GM19035 (cell line): ENCODE measurements around the gene ATP13A1.
"Not testable (repeated sequence)": the region's sequence is repeated elsewhere in the genome, so short reads cannot be mapped to it uniquely, and the experiment has no call there.

Experiments used
- ATAC-seq: cut with Tn5 transposase; IDR thresholded peaks from one replicate; pipeline ENCODE4 v1.9.1; 2021; ENCODE audit not compliant: unreplicated experiment

The ATP13A1 gene

GRCh38 chr19:19626516-19627472 is 36.7 kb downstream of the ATP13A1 start:
- no peak for ATAC-seq

- no peak for ATAC-seq
Measured at GRCh38 chr19:19624032-19624570, 39.4 kb downstream of the ATP13A1 start.

GRCh38 chr19:19623383-19623782 is 40.1 kb downstream of the ATP13A1 start:
- ATAC-seq, result no peak

GRCh38 chr19:19619849-19620210 is 43.6 kb downstream of the ATP13A1 start:
- no peak for ATAC-seq

- no peak for ATAC-seq
Measured at GRCh38 chr19:19619181-19619848, 44.2 kb downstream of the ATP13A1 start.

- peak; percentile 95 for ATAC-seq
Measured at GRCh38 chr19:19618219-19619051, 45.0 kb downstream of the ATP13A1 start, which contains the start of gene PBX4. Gene PBX4 (minus strand): TSS chr19:19618687. CDS start chr19:19618629, 58 bp downstream.

- ATAC-seq, result no peak
Measured at GRCh38 chr19:19615086-19615485, 48.4 kb downstream of the ATP13A1 start.

- no peak for ATAC-seq
Measured at GRCh38 chr19:19613506-19613905, 50.0 kb downstream of the ATP13A1 start.

- ATAC-seq, result no peak
Measured at GRCh38 chr19:19610376-19611202, 52.9 kb downstream of the ATP13A1 start.

GRCh38 chr19:19606686-19607085 is 56.8 kb downstream of the ATP13A1 start:
- ATAC-seq, result not testable (repeated sequence)

- ATAC-seq, result no peak
Measured at GRCh38 chr19:19606021-19606420, 57.5 kb downstream of the ATP13A1 start.

GRCh38 chr19:19602713-19603324 is 60.7 kb downstream of the ATP13A1 start:
- no peak for ATAC-seq

GRCh38 chr19:19602136-19602712 is 61.3 kb downstream of the ATP13A1 start:
- no peak for ATAC-seq

- ATAC-seq, result no peak
Measured at GRCh38 chr19:19600793-19601330, 62.6 kb downstream of the ATP13A1 start.

GRCh38 chr19:19598728-19599451 is 64.6 kb downstream of the ATP13A1 start:
- ATAC-seq, result not testable (repeated sequence)

GRCh38 chr19:19597809-19598306 is 65.6 kb downstream of the ATP13A1 start:
- ATAC-seq, result peak; percentile 61
